Measurements from ENCODE around the gene KCND2. TPM values are rescaled to one million over a fixed set of nuclear protein-coding genes. Genes with fewer than 3 reads are reported as not detected.
"Not testable (repeated sequence)": the region's sequence is repeated elsewhere in the genome, so short reads cannot be mapped to it uniquely, and the experiment has no call there.

Gene KCND2
- total RNA-seq: 0.49 and 2.2 TPM in 2 replicates
- 0.45 and 1.4 TPM in 2 replicates for polyA plus RNA-seq

- Histone ChIP-seq H3K36me3 (no peaks in the 10 kb centered on the region), H3K4me1 (ENCODE audit: low read depth) (no peaks in the 10 kb centered on the region), H3K4me3 (peak within 1 kb of the TSS; percentile 35), H3K27ac (no peak within 1 kb of the TSS), H3K9me3 (ENCODE audit: low read depth) (no peaks in the 10 kb centered on the region), H3K27me3 (peaks cover 48% of the 10 kb centered on the region)
- DNase-seq (ENCODE audit: low read depth in 1 of 2, low spot score in 1 of 2): peak; percentile 36 to 43
- TF ChIP-seq CTCF (IDR thresholded peaks at IDR 0.05; ENCODE audit: low read depth, low read length): no peak
Observed at GRCh38 chr7:120272701-120273475, at the start of gene KCND2. TSS of gene KCND2 (plus strand) at chr7:120273175.

- H3K4me3 ChIP-seq: no peak overlapping the region
- no peaks in the 10 kb centered on the region for H3K27me3 ChIP-seq
- no peak overlapping the region for H3K27ac ChIP-seq
- no peak for TF ChIP-seq CTCF (IDR thresholded peaks at IDR 0.05; ENCODE audit: low read depth, low read length)
- H3K36me3 ChIP-seq: no peaks in the 10 kb centered on the region
- no peak for DNase-seq (ENCODE audit: low read depth in 1 of 2, low spot score in 1 of 2)
- no peaks in the 10 kb centered on the region for H3K4me1 ChIP-seq (ENCODE audit: low read depth)
- no peaks in the 10 kb centered on the region for H3K9me3 ChIP-seq (ENCODE audit: low read depth)
Observed at GRCh38 chr7:120226188-120226587, 46.8 kb upstream of the KCND2 start.

GRCh38 chr7:120227255-120227654 is 45.7 kb upstream of the KCND2 start:
- no peak for TF ChIP-seq CTCF (IDR thresholded peaks at IDR 0.05; ENCODE audit: low read depth, low read length)
- no peaks in the 10 kb centered on the region for H3K27me3 ChIP-seq

GRCh38 chr7:120229084-120229483 is 43.9 kb upstream of the KCND2 start:
- Histone ChIP-seq H3K4me3 (no peak overlapping the region), H3K27ac (no peak overlapping the region), H3K36me3 (no peaks in the 10 kb centered on the region), H3K9me3 (ENCODE audit: low read depth) (no peaks in the 10 kb centered on the region), H3K27me3 (no peaks in the 10 kb centered on the region), H3K4me1 (ENCODE audit: low read depth) (no peaks in the 10 kb centered on the region)
- no peak for TF ChIP-seq CTCF (IDR thresholded peaks at IDR 0.05; ENCODE audit: low read depth, low read length)
- DNase-seq (ENCODE audit: low read depth in 1 of 2, low spot score in 1 of 2): no peak

More at GRCh38 chr7:120227255-120227654, 45.7 kb upstream of the KCND2 start:
- H3K27ac ChIP-seq: no peak overlapping the region
- no peak overlapping the region for H3K4me3 ChIP-seq
- DNase-seq (ENCODE audit: low read depth in 1 of 2, low spot score in 1 of 2): no peak
- H3K4me1 ChIP-seq (ENCODE audit: low read depth): no peaks in the 10 kb centered on the region
- no peaks in the 10 kb centered on the region for H3K36me3 ChIP-seq
- no peaks in the 10 kb centered on the region for H3K9me3 ChIP-seq (ENCODE audit: low read depth)

- H3K27ac ChIP-seq: no peak overlapping the region
- H3K36me3 ChIP-seq: no peaks in the 10 kb centered on the region
- no peak for DNase-seq (ENCODE audit: low read depth in 1 of 2, low spot score in 1 of 2)
- H3K27me3 ChIP-seq: no peaks in the 10 kb centered on the region
- H3K4me3 ChIP-seq: no peak overlapping the region
- H3K9me3 ChIP-seq (ENCODE audit: low read depth): no peaks in the 10 kb centered on the region
- no peak for TF ChIP-seq CTCF (IDR thresholded peaks at IDR 0.05; ENCODE audit: low read depth, low read length)
- H3K4me1 ChIP-seq (ENCODE audit: low read depth): no peaks in the 10 kb centered on the region
Observed at GRCh38 chr7:120233338-120233737, 39.6 kb upstream of the KCND2 start.

- not testable (repeated sequence) for H3K4me3 ChIP-seq; DNase-seq (ENCODE audit: low read depth in 1 of 2, low spot score in 1 of 2); H3K9me3 ChIP-seq (ENCODE audit: low read depth); H3K27me3 ChIP-seq; H3K27ac ChIP-seq; H3K36me3 ChIP-seq; H3K4me1 ChIP-seq (ENCODE audit: low read depth)
Observed at GRCh38 chr7:120240350-120240749, 32.6 kb upstream of the KCND2 start.
